Loucy (cell line): Measurements from ENCODE around the gene PGAP6.

ENCODE experiments used
- H2AFZ ChIP-seq: fragments of 200-600 bp; sonication (generic); 2 replicates; pipeline ENCODE4 v1.6.0; 2016; ENCODE audit warnings: antibody characterized with exemption, mild to moderate bottlenecking, low read length, moderate library complexity
- H3F3A ChIP-seq: fragments of 200-600 bp; 2 replicates; pipeline ENCODE4 v1.6.0; 2016; ENCODE audit warnings: antibody characterized with exemption, low read depth, mild to moderate bottlenecking
- H3K27me3 ChIP-seq: fragments of 200-600 bp; sonication (generic); 2 replicates; pipeline ENCODE4 v1.6.1; 2014; ENCODE audit warnings: low read length, mild to moderate bottlenecking; ENCODE audit not compliant: insufficient read depth, poor library complexity, severe bottlenecking
- H3K36me3 ChIP-seq: fragments of 200-600 bp; sonication (generic); 2 replicates; pipeline ENCODE4 v1.6.1; 2016; ENCODE audit warnings: low read length; ENCODE audit not compliant: insufficient read depth
- H3K4me1 ChIP-seq: fragments of 200-600 bp; sonication (generic); 2 replicates; pipeline ENCODE4 v1.5.1; 2014; ENCODE audit warnings: low read length, mild to moderate bottlenecking; ENCODE audit not compliant: insufficient read depth, poor library complexity, severe bottlenecking
- H3K4me2 ChIP-seq: fragments of 200-600 bp; sonication (generic); 2 replicates; pipeline ENCODE4 v1.6.0; 2014; ENCODE audit warnings: antibody characterized with exemption, low read length, low read depth, mild to moderate bottlenecking; ENCODE audit not compliant: poor library complexity, severe bottlenecking
- H3K4me3 ChIP-seq: fragments of 200-600 bp; sonication (generic); 2 replicates; pipeline ENCODE4 v1.5.1; 2014; ENCODE audit warnings: low read length, mild to moderate bottlenecking, mixed read lengths; ENCODE audit not compliant: poor library complexity, severe bottlenecking
- H3K79me2 ChIP-seq: fragments of 200-600 bp; sonication (generic); 2 replicates; pipeline ENCODE4 v1.6.1; 2014; ENCODE audit warnings: low read length; ENCODE audit not compliant: insufficient read depth
- H3K9ac ChIP-seq: fragments of 200-600 bp; sonication (generic); 2 replicates; pipeline ENCODE4 v1.6.0; 2014; ENCODE audit warnings: mild to moderate bottlenecking, low read depth, low read length, moderate library complexity; ENCODE audit not compliant: poor library complexity, severe bottlenecking
- H3K9me2 ChIP-seq: fragments of 200-600 bp; sonication (generic); replicated peaks from 2 replicates; pipeline ENCODE4 v1.6.1; 2016; ENCODE audit warnings: low read depth, low read length, mixed read lengths
- H3K9me3 ChIP-seq: fragments of 200-600 bp; sonication (generic); 2 replicates; pipeline ENCODE4 v1.6.1; 2014; ENCODE audit warnings: mild to moderate bottlenecking, antibody characterized with exemption, low read length, low read depth; ENCODE audit not compliant: insufficient read depth
- H4K20me1 ChIP-seq: fragments of 200-600 bp; sonication (generic); 2 replicates; pipeline ENCODE4 v1.6.0; 2014; ENCODE audit warnings: antibody characterized with exemption, low read length, mild to moderate bottlenecking; ENCODE audit not compliant: insufficient read depth, poor library complexity, severe bottlenecking
- CTCF ChIP-seq: fragments of 200-600 bp; sonication (generic); conservative IDR thresholded peaks from 2 replicates; pipeline ENCODE4 v1.5.1; 2014; ENCODE audit warnings: mild to moderate bottlenecking, antibody characterized with exemption, low read length
- EZH2phosphoT487 ChIP-seq: fragments of 200-600 bp; IDR thresholded peaks from 2 replicates; pipeline ENCODE4 v1.6.1; 2018; ENCODE audit warnings: antibody characterized with exemption, mild to moderate bottlenecking, moderate library complexity, borderline replicate concordance

PGAP6 gene

GRCh38 chr16:361872-362701 is 19.7 kb downstream of the PGAP6 start:
- Histone ChIP-seq H3K79me2 (no peaks in the 10 kb centered on the region), H3K36me3 (no peaks in the 10 kb centered on the region; the same call in 1 of the 2 replicates), H3K9me2 (no peaks in the 10 kb centered on the region), H3K27me3 (no peaks in the 10 kb centered on the region), H3K4me1 (no peaks in the 10 kb centered on the region), H3K9ac (no peak overlapping the region), H3K4me2 (no peak overlapping the region), H2AFZ (no peak overlapping the region), H3K4me3 (no peak overlapping the region), H3F3A (no peaks in the 10 kb centered on the region), H3K9me3 (no peaks in the 10 kb centered on the region), H4K20me1 (no peaks in the 10 kb centered on the region)
- TF ChIP-seq EZH2phosphoT487, result no peak
- peak; percentile 64 for TF ChIP-seq CTCF

- Histone ChIP-seq H4K20me1 (no peaks in the 10 kb centered on the region), H3K27me3 (no peaks in the 10 kb centered on the region)
Measured at GRCh38 chr16:361341-361871, 20.4 kb downstream of the PGAP6 start.

GRCh38 chr16:360698-361336 is 21.0 kb downstream of the PGAP6 start:
- H2AFZ ChIP-seq, result no peak overlapping the region
- no peak overlapping the region for H3K9ac ChIP-seq
- no peaks in the 10 kb centered on the region for H3K27me3 ChIP-seq
- H3F3A ChIP-seq, result no peaks in the 10 kb centered on the region
- H3K4me3 ChIP-seq, result no peak overlapping the region
- H3K9me2 ChIP-seq, result no peaks in the 10 kb centered on the region
- H3K4me2 ChIP-seq, result no peak overlapping the region
- H4K20me1 ChIP-seq, result no peaks in the 10 kb centered on the region
- H3K9me3 ChIP-seq, result no peaks in the 10 kb centered on the region
- H3K36me3 ChIP-seq, result no peaks in the 10 kb centered on the region
- TF ChIP-seq CTCF, result no peak
- TF ChIP-seq EZH2phosphoT487, result no peak
- peaks cover under 1% of the 10 kb centered on the region for H3K4me1 ChIP-seq
- no peaks in the 10 kb centered on the region for H3K79me2 ChIP-seq

More at GRCh38 chr16:361341-361871, 20.4 kb downstream of the PGAP6 start:
- no peak overlapping the region for H3K4me3 ChIP-seq
- no peak overlapping the region for H2AFZ ChIP-seq
- H3K79me2 ChIP-seq, result no peaks in the 10 kb centered on the region
- H3K4me2 ChIP-seq, result no peak overlapping the region
- H3K9me2 ChIP-seq, result no peaks in the 10 kb centered on the region
- no peak for TF ChIP-seq EZH2phosphoT487
- TF ChIP-seq CTCF, result no peak
- no peak overlapping the region for H3K9ac ChIP-seq
- H3K36me3 ChIP-seq, result no peaks in the 10 kb centered on the region
- H3K4me1 ChIP-seq, result no peaks in the 10 kb centered on the region
- H3K9me3 ChIP-seq, result no peaks in the 10 kb centered on the region
- no peaks in the 10 kb centered on the region for H3F3A ChIP-seq
